ENCODE measurements around the gene IGF2BP2. TPM values are rescaled to one million over a fixed set of nuclear protein-coding genes. Genes with fewer than 3 reads are reported as not detected.

IGF2BP2 gene
- total and polyA plus RNA-seq, 4 donors = 7.8 to 92.6 (median 11.8) TPM

DNA sequence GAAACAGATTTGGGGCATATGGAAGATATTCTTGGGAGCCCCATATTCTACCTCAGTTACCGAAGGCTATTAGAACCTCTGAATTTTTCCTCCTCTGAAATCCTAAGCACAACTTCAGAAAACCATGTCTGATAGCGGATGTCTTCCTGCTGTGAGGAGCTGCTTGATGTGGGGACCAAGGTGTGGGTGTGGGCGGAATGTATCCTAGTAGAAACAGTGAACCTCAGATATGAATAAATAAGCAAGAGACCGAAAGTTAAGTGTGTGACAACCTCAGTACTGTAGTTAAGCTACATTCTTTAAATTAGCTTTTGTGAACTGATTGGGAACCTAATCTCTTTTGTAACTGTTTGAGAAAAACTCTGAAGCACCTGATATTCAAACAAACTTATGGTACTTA, 191.8 kb downstream of the IGF2BP2 start:
- Histone ChIP-seq H3K4me3 (no peak overlapping the region), H3K9ac (ENCODE audit: insufficient read depth in 1 of 2, low read length in 2 of 2) (no peak overlapping the region), H3K27me3 (ENCODE audit: control insufficient read depth in 3 of 3, insufficient read depth in 3 of 3, low read length in 2 of 3) (no peaks in the 10 kb centered on the region), H3K9me3 (ENCODE audit: control insufficient read depth in 4 of 4, insufficient read depth in 3 of 4, low read length in 3 of 4) (no peaks in the 10 kb centered on the region), H3K27ac (ENCODE audit: low read depth in 1 of 2, low read length in 1 of 2) (no peak overlapping the region), H3K36me3 (ENCODE audit: control insufficient read depth in 4 of 4, insufficient read depth in 4 of 4, low read length in 4 of 4) (peaks cover 0 to 8% (median 4%) of the 10 kb centered on the region in 4 donors), H3K4me1 (ENCODE audit: control insufficient read depth in 5 of 5, insufficient read depth in 5 of 5, low read length in 5 of 5) (peaks cover 4 to 21% (median 15%) of the 10 kb centered on the region in 5 donors)
- ATAC-seq (ENCODE audit: insufficient read depth, low FRiP score) (no peak), DNase-seq (no peak)
- TF ChIP-seq, protein P1, sequence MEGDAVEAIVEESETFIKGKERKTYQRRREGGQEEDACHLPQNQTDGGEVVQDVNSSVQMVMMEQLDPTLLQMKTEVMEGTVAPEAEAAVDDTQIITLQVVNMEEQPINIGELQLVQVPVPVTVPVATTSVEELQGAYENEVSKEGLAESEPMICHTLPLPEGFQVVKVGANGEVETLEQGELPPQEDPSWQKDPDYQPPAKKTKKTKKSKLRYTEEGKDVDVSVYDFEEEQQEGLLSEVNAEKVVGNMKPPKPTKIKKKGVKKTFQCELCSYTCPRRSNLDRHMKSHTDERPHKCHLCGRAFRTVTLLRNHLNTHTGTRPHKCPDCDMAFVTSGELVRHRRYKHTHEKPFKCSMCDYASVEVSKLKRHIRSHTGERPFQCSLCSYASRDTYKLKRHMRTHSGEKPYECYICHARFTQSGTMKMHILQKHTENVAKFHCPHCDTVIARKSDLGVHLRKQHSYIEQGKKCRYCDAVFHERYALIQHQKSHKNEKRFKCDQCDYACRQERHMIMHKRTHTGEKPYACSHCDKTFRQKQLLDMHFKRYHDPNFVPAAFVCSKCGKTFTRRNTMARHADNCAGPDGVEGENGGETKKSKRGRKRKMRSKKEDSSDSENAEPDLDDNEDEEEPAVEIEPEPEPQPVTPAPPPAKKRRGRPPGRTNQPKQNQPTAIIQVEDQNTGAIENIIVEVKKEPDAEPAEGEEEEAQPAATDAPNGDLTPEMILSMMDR (IDR thresholded peaks at IDR 0.05; ENCODE audit: control extremely low read depth, extremely low read depth) = no peak
- WGBS, 2 donors = 71 to 85% methylated on average over 4 of the region's 4 CpGs

DNA sequence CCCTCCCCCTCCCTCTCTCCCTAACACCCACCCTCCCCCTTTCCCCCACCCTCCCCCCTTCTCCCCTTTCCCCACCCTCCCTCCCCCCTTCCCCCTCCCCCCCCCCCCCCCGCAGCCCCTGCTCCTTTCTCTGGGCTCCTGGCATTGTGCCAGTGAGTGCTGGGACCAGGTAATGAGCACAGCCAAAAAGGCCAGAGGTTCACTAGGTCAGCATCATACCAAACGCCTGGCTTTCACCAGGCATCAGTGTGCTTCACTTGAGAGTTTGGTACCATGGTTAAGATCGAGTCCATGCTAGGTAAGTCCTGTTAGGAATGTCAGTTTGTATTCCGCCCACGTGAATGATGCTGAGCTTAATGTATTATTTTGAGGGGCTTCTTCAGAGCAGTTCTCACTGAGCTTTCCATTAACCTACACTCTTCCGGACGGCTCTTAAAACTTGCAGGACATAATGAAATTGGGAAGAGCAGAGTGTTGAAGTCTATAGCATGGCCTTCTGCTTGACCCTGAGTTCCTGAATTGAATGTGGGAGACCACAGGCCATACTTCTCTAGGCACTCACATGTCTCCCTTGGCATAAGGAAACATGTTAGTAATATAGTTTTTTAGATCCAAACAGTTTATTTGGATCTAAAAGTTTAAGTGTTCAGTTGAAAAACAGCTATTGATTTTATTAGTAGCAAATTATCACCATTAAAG, 193.2 kb downstream of the IGF2BP2 start:
- WGBS, 2 donors = 91 to 96% methylated on average over 6 of the region's 7 CpGs
- TF ChIP-seq, protein P1 (IDR thresholded peaks at IDR 0.05; ENCODE audit: control extremely low read depth, extremely low read depth) = no peak
- no peaks in the 10 kb centered on the region for H3K27me3 ChIP-seq (ENCODE audit: control insufficient read depth in 3 of 3, insufficient read depth in 3 of 3, low read length in 2 of 3)
- no peaks in the 10 kb centered on the region for H3K9me3 ChIP-seq (ENCODE audit: control insufficient read depth in 4 of 4, insufficient read depth in 3 of 4, low read length in 3 of 4)
- ATAC-seq (ENCODE audit: insufficient read depth, low FRiP score) (no peak), DNase-seq (no peak)
- H3K4me3 ChIP-seq = no peak overlapping the region
- H3K27ac ChIP-seq (ENCODE audit: low read depth in 1 of 2, low read length in 1 of 2) = no peak overlapping the region
- H3K9ac ChIP-seq (ENCODE audit: insufficient read depth in 1 of 2, low read length in 2 of 2) = no peak overlapping the region
- H3K4me1 ChIP-seq (ENCODE audit: control insufficient read depth in 5 of 5, insufficient read depth in 5 of 5, low read length in 5 of 5) = peaks cover 4 to 21% (median 15%) of the 10 kb centered on the region in 5 donors
- peaks cover 0 to 10% (median 5%) of the 10 kb centered on the region in 4 donors for H3K36me3 ChIP-seq (ENCODE audit: control insufficient read depth in 4 of 4, insufficient read depth in 4 of 4, low read length in 4 of 4)

DNA sequence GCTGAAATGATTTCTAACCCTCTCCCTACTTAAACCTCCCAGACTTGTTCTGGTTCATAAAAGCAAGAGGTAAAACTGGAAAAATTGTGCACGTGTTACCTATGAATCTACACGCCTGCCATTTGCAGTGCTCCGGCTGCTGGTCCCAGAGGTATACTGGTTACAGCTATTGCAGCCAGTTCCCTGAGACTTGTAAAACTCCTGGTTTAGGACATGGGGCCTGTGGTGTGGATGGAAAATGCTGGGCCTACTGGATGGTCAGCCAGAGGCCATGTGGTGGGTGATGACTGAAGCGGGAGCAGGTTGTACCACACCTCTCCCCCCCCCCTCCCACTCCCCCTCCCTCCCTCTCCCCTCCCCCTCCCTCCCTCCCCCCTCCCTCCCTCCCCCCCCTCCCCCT, 193.7 kb downstream of the IGF2BP2 start:
- WGBS, 2 donors = 76 to 86% methylated on average over 3 to 4 of the region's 4 CpGs
- no peak overlapping the region for H3K9ac ChIP-seq (ENCODE audit: insufficient read depth in 1 of 2, low read length in 2 of 2)
- ATAC-seq (ENCODE audit: insufficient read depth, low FRiP score) (no peak), DNase-seq (no peak)
- TF ChIP-seq, protein P1 (IDR thresholded peaks at IDR 0.05; ENCODE audit: control extremely low read depth, extremely low read depth) = no peak
- H3K9me3 ChIP-seq (ENCODE audit: control insufficient read depth in 4 of 4, insufficient read depth in 3 of 4, low read length in 3 of 4) = no peaks in the 10 kb centered on the region
- peaks cover 4 to 21% (median 15%) of the 10 kb centered on the region in 5 donors for H3K4me1 ChIP-seq (ENCODE audit: control insufficient read depth in 5 of 5, insufficient read depth in 5 of 5, low read length in 5 of 5)
- H3K36me3 ChIP-seq (ENCODE audit: control insufficient read depth in 4 of 4, insufficient read depth in 4 of 4, low read length in 4 of 4) = peaks cover 0 to 10% (median 6%) of the 10 kb centered on the region in 4 donors
- H3K4me3 ChIP-seq = no peak overlapping the region
- H3K27ac ChIP-seq (ENCODE audit: low read depth in 1 of 2, low read length in 1 of 2) = peak overlapping the region in 1 of 2 donors; percentile 6
- no peaks in the 10 kb centered on the region for H3K27me3 ChIP-seq (ENCODE audit: control insufficient read depth in 3 of 3, insufficient read depth in 3 of 3, low read length in 2 of 3)
